UCSD-AML1 (cell line): ENCODE results near the gene SHANK1.
"Not testable (repeated sequence)": the region's sequence is repeated elsewhere in the genome, so short reads cannot be mapped to it uniquely, and the experiment has no call there.

ENCODE experiments used
- DNase-seq: peaks from one replicate; lab custom pipeline; 2025; ENCODE audit not compliant: unreplicated experiment; lab: John Stamatoyannopoulos, UW

The SHANK1 gene

GRCh38 chr19:50640368-50640767 is 79.2 kb downstream of the SHANK1 start:
- DNase-seq: no peak

GRCh38 chr19:50639121-50640112 is 80.2 kb downstream of the SHANK1 start, which contains the start of gene SYT3:
SYT3 (minus strand) TSS chr19:50639881; CDS start chr19:50637411, 2,470 bp downstream.
- DNase-seq: no peak

- DNase-seq: no peak
These were observed 81.0 kb downstream of the SHANK1 start for GRCh38 chr19:50638600-50638999.

GRCh38 chr19:50636317-50637085 is 83.1 kb downstream of the SHANK1 start:
- no peak for DNase-seq

- no peak for DNase-seq
These were observed 85.6 kb downstream of the SHANK1 start for GRCh38 chr19:50633973-50634372.

- no peak for DNase-seq
These were observed 86.2 kb downstream of the SHANK1 start for GRCh38 chr19:50633359-50633758.

- no peak for DNase-seq
These were observed 87.3 kb downstream of the SHANK1 start for GRCh38 chr19:50632151-50632835.

- DNase-seq: no peak
These were observed 89.8 kb downstream of the SHANK1 start for GRCh38 chr19:50629801-50630200.

GRCh38 chr19:50629194-50629593 is 90.4 kb downstream of the SHANK1 start:
- no peak for DNase-seq

GRCh38 chr19:50628551-50628950 is 91.1 kb downstream of the SHANK1 start:
- no peak for DNase-seq

GRCh38 chr19:50628146-50628545 is 91.5 kb downstream of the SHANK1 start:
- no peak for DNase-seq

GRCh38 chr19:50626795-50627194 is 92.8 kb downstream of the SHANK1 start:
- no peak for DNase-seq

GRCh38 chr19:50626011-50626410 is 93.6 kb downstream of the SHANK1 start:
- DNase-seq: no peak

GRCh38 chr19:50624949-50625600 is 94.5 kb downstream of the SHANK1 start:
- DNase-seq: no peak

GRCh38 chr19:50620394-50620906 is 99.2 kb downstream of the SHANK1 start:
- DNase-seq: not testable (repeated sequence)

- DNase-seq: not testable (repeated sequence)
These were observed 100.4 kb downstream of the SHANK1 start for GRCh38 chr19:50619184-50619583.

- DNase-seq: not testable (repeated sequence)
These were observed 101.2 kb downstream of the SHANK1 start for GRCh38 chr19:50618379-50618778.

- not testable (repeated sequence) for DNase-seq
These were observed 106.8 kb downstream of the SHANK1 start for GRCh38 chr19:50612504-50613404.
